GM03348 (cell line): ENCODE results near the gene DENND4A.

Experiments used
- DNase-seq: peaks from one replicate; pipeline ENCODE4 v3.0.0; 2012; ENCODE audit warnings: low spot score

The DENND4A gene

DNA sequence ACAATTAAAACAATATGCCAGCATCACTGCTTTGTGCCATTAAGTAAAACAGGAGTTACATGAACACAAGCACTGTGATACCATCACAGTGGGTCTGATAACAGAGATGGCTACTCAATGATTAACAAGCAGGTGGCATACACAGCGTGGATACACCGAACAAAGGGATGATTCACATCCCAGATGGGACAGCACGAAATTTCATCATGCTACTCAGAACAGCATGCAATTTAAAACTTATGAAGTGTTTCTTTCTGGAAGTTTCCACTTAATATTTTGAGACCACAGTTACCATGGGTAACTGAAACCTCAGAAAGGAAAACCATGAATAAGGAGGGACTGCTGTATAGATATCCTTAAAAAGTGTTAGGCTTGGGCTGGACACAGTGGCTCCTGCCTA, 125.8 kb downstream of the DENND4A start:
- no peak for DNase-seq

DNA sequence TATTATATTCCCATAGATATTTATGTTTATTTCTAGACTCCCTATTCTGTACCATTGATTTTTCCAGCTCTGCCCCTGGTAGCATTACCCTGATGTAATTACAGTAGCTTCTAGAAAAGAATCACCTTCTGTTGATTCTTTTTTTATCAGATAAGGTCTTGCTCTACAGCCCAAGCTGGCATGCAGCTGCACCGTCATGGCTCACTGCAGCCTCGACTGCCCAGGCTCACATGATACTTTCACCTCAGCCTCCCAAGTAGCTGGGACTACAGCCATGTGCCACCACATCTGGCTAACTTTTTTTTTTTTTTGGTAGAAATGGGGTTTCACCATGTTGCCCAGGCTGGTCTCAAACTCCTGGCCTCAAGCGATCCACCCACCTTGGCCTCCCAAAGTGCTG, 128.6 kb downstream of the DENND4A start:
- DNase-seq: no peak

DNA sequence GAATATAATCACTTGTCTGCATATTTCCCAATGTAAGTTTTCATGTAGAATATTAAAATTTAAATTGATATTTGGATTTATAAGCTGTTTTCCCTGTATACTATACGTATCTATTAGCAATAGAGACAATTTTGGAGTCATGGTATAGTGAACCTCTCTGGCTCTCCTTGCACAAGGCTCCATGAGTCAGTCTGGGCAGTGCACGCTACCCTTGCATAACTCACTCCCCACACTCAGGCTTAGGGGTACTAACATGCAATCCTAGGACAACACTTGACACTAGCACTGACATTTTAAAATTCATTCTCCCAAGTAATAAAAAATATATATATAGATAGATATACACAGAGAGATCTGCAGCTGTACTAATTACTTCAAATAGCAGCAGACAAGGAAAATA, 131.2 kb downstream of the DENND4A start:
- DNase-seq: no peak

DNA sequence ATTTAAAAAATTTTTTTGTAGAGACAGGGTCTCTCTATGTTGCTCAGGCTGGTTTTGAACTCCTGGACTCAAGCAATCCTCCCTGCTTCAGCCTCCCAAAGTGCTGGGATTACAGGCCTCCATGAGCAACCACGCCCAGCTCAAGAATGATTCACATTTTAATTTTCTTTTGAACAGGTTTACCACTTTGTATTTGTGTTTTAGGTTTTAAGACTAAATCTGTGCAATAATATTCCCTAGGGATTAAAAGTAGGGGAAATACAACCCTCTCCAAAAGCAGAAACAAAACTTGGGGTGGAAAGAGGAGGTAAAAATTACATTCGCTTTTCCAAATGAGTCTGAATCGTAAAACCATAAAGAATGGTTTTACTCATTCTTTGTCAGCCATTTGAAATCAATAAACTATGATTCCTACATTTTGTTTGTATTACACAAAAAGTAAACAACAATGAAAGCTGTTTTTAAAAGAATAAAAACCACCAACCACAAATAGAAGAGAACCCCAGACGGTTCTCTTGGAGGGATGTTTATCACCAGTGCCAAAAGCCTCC, 132.5 kb downstream of the DENND4A start:
- DNase-seq: no peak

DNA sequence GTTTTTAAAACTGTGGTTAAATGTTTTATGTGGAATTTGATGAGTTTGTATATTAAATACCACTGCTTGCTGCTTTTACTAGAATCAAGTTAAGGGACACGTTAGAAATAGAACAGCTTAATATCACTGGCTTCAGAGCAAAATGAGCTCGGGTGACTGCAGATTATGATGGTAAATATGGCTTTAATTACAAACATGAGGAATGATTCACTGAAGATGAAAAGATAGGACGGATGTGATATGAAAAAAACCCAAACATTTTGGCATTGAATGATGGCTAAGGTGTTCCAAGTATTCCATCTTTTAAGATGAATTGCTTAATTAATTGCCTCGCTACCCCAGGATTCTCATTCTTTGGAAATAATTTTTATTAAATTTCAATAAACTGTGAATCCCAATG, 136.6 kb downstream of the DENND4A start:
- DNase-seq: no peak

DNA sequence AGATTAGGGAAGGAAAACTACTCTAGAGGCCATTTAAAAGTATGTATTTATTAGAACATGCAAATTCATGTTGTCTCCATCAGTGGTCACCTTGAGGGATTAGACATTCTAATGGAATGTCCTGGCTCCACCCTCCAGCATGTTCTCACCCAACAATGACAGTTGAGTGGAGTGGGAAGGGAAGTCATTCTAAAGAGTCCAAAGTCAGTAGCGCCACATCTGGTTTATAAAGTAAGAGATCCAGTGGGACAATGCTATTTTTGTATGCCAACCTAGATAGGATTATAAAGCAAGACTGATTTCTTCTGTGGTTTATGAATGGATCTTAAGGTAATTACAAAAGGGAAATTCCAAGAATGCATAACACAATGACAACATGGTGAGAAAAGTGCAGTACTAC, 137.1 kb downstream of the DENND4A start:
- DNase-seq: peak; percentile 60

DNA sequence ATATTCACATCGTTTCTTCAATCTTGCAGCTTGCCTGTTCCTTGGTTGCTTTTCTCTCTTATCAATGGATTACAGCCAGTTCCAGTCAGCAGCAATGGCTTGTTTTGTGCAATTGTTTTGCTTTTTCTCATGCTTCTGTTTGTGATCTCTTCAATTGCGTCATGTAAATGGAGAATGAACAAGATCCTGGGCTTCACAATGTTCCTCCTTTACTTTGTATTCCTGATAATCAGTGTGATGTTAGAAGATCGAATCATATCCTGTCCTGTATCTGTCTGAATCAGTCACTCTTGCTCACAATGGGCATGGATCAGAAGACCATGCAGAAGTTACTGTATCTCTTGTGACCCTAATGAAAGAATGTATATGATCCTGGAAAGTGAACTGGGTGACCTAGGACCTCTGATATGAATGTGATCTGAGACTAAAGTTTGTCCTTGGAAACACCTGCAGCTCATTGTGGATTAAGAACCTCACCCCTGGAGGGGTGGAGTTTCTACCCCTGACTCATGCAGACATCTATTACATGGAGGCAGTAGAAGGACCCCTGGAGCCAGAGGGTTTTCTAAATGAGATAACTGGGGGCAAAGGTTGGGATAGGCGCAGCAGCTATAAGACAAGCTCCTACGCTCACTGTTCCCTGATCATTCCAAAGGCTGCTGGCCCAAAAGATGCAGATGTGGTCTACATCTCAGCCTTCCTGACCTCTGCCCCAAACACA, 138.1 kb downstream of the DENND4A start:
- DNase-seq: no peak

DNA sequence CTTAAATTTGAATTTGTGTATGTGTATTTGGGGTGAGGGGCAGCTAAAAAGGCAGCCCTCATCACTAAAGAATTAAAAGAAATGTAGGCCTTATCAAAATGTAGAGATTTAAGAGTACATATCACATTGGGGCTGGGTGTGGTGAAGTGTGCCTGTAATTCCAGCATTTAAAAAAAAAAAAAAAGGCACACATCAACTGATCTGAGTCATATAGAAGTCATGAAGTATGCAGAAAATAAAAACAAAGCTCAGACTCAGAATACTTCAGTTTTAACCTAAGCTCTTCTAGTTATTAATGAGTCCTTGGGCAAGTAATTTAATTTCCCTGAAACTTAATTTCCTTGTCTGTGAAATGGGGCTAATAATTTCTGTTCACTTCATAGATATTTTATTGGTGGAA, 138.8 kb downstream of the DENND4A start:
- peak; percentile 48 for DNase-seq

DNA sequence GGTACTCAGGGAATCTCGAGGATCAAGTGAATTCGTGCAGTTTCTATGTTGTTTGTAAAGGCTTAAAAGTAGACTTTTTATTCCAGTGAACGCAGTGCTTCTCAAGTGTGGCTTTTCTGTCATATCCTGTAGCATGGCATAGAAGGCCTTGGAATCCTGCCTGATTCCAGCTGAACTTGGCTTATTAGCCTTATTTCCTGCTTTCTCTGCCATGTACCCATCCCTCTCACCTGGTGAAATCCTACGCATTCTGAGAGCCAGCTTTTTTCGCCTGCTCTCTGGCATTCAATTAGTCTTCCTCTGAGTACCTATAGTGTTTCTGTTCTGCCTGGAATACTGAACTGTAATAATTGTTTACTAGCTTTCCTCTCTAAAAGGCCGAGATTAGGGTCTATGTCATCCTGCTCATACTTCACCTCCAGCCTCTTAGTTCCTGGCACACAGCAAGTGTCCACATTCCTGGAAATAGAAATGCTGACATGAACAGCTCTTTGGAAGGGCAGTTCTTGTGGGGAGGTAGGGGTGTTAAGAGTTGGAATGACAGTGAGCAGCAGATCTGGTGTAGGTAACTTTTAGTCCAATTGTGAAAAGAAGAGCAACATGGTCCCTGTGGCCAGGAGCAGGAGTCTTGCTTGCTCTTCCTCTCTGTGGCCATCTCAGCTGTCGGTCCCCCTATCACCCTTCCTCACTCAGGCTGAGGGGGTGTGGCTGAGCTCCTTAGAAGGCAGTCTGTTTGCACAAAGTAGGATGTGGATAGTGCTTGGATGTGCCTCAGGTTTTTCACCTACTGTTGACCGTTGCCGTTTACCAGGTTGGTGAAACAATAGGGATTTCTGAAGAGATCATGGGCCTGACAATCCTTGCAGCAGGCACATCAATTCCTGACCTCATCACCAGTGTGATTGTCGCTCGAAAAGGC, 140.0 kb downstream of the DENND4A start:
- no peak for DNase-seq

DNA sequence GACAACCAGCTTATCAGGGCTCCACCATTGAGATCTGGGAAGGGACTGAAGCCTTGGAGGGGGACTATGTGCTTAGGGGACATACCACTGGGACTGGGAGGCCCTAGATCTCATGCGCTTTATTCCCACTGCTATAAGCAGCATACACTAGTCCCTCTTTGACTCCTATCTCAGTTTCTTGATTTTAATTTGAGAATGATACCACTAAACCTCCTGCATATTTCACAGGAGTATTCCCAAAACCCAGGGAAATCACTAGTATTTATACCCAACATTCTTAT, 141.1 kb downstream of the DENND4A start:
- no peak for DNase-seq

DNA sequence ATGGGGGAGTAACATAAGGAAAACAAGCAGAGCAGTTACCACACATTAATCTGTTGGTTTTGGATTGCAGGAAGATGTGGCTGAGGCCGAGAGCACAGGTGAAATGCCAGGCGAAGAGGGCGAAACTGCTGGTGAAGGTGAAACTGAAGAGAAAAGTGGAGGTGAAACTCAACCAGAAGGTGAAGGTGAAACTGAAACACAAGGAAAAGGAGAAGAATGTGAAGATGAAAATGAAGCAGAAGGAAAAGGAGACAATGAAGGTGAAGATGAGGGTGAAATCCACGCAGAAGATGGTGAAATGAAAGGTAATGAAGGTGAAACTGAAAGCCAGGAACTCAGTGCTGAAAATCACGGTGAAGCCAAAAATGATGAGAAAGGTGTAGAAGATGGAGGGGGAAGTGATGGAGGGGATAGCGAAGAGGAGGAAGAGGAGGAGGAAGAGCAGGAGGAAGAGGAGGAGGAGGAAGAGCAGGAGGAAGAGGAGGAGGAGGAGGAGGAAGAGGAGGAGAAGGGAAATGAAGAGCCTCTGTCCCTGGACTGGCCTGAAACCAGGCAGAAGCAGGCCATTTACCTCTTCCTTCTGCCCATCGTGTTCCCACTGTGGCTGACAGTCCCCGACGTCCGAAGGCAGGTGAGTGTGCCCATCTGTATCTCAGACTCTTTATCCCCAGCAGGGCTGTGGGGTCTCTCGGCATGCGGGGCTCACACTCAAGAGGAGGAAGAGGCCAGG, 141.6 kb downstream of the DENND4A start:
- DNase-seq: no peak

DNA sequence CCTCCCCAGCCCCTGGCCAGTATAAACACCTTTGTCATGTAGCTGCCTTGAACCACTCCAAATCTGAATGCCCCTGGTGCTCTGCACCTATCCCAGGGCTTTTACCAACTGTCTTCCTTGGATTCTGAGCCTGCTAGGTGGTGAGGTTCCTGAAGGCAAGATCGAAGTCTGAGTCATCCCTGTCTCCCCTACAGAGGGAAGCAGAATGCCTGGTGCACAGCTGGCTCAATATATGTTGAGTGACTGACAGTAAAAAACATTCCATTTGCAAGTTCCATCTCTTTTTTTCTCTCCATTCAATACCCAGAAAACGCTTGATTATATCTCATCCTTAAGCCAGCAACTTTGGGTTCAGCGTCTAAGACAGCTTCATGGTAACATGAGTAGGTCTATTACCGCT, 145.6 kb downstream of the DENND4A start:
- DNase-seq: no peak

DNA sequence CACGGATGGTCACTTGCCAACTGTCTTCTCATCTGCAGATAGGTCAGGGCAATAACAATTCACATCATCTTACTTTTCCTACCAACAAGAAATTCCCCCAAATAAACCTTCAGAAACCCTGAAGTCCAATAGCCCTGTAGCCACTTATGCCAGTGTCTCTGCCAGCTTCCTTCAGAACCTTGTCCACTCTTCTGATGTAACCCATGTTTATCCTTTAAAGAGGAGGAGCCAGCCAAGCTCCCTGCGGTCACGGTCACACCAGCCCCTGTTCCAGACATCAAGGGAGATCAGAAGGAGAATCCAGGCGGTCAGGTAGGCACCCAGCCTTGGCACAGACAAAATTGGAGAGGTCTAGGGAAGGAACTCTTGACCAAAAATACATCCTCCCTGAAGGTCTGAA, 146.7 kb downstream of the DENND4A start:
- DNase-seq: no peak

DNA sequence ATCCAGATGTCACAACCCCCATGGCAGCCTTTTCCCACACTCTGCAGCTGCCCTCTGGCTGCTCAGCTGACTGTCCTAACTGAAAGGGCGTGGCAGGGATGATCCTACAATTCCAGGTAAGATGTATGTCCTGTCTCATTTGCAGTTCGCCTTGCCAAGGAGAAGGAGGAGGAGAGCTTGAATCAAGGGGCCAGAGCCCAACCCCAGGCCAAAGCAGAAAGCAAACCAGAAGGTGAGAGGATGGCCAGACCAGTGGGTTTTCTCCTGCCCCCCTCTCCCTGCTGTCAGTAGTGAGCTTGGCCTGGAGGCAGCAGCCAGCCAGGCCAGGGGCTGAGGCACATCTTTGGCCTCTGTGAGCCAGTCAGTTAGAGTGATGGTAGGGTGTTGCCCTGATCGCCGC, 147.8 kb downstream of the DENND4A start:
- no peak for DNase-seq

DNA sequence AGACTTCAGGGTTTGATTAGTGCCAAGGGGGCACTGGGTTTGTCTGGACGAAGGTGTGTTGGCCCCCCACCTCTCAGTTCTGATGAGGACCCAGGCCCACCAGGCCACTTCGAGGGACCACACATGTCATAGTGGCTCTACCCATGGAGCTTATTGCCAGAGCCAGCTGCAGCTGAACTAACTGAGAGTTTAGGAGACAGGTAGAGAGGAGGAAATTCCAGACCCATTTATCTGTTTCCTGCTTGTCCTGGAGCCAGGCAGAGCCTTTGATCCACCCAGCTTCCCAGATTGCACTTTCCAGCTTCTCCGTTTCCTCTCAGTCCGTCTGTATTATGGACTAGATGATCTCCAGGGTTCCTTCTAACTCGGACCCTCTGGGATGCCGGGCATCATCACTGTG, 149.5 kb downstream of the DENND4A start:
- no peak for DNase-seq

DNA sequence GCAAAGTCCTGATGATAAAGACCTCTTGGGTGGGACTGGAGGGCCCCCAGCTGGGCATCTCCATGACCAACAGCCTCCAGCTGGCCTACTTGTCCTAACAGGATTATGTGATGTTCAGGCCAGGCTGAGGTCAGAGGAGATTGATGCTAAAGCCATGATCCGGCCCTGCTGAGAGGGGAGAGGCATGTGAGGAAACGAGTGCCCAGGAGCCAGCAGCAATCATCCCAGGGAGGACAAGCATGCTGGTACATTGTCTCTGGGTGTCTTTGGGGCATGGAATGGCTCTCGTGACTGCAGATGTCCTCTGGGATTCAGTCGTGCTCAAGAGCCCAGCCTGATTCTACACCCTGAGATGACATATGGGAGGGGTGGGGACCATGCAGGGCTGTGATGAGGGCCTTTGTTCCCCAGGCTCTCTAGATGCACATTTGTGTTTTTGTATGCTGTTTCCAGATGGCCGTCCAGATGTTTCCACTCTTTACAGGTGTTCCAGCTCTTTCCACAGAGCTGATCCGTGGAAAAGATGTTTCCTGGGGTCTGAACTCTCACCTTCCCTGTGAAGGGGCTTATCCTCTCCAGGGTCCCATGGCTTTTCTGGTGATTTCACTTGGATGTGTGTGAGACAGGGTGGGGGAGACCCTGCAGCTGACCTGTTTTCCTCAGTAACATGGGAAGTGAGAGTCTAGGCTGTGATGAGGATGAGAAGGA, 150.2 kb downstream of the DENND4A start:
- DNase-seq: no peak

DNA sequence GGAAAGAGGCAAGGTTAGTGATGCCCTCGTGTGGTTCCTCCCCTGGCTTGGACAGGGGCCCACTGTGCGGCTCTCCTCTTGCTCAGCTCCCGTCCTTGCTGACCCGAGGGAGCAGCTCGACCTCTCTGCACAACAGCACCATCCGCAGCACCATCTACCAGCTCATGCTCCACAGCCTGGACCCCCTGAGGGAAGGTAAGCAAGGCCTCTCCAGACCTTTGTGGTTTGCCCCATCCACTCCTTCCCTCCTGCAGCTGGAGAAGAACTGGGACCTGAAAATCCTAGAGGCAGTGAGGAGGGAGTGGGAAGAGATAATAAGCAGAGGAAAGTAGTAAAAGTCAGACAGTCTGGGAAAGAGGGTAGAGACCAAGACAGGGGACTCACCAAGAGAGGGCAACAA, 152.6 kb downstream of the DENND4A start:
- no peak for DNase-seq

DNA sequence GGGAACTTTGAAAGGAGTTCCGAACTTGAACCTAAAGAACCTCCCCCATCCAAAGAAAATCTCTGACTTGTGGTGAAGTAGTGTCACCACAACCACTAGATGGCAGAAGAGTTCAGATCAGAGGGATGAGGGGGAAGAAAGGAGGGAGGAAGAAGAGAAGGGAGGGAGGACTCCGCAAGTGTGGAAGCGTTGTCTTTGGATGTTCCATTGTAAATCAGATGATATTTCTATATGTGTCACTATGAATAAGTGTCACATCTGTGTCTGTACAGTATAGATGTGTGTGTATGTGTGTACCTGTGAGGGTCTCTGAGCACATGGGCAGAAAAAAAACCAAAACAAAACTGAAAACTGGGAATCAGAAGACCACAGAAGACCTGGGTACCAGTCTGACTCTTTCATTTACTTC, 153.4 kb downstream of the DENND4A start:
- peak; percentile 89 for DNase-seq

DNA sequence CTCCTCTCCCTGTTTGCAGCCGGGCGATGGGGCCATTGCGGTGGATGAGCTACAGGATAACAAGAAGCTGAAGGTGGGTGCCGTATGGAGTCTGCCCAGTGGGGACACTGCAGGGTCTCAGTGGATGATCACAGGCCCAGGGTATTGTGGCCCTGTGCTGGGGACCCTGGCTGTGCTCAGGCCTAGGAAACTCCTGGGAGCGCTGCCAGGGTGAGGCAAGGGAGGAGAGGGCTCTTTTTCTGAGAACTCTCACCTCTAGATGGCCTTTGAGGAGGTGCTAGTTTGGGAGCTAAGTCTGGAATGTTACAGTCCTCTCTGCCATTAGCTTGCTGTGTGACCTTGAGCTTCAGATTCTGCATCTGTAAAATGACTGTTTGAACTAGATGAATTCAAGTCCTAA, 154.0 kb downstream of the DENND4A start:
- DNase-seq: no peak

DNA sequence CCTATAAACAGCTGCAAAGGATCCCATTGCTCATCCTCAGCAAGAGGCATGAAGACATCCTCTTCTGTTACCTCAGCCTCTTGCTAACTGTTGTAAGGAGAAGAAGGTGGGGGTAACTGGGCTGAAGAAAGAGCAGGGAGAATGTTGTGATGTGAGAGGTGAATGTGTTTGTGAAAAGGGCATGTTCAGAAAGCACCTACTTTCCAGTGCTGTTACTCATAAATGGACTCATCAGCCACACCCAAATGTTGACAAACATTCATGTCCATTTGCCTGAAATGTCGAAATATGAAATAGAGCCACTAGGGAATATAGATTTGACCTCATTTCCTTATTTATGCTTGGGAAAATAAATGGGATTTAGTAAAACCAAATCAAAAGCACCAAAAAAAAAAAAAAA, 157.7 kb downstream of the DENND4A start:
- no peak for DNase-seq

DNA sequence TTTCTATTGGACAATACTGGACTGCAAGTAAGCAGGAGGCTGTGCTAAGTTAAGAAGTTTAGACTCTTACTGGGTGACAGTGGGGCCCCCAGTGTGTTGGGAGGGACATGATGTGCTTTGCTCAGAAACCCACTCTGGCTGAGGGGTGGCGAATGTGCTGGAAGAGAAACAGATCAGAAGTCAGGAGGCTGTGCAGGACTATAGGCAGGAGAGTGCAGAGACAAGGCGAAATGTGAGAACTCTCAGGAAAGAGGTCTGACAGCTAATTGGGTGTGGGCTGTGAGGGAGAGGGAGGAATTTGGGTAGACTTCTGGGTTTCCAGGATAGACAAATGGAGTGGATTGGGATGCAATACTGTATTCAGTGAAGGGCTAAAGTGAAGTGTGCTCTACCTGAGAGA, 158.3 kb downstream of the DENND4A start:
- no peak for DNase-seq

DNA sequence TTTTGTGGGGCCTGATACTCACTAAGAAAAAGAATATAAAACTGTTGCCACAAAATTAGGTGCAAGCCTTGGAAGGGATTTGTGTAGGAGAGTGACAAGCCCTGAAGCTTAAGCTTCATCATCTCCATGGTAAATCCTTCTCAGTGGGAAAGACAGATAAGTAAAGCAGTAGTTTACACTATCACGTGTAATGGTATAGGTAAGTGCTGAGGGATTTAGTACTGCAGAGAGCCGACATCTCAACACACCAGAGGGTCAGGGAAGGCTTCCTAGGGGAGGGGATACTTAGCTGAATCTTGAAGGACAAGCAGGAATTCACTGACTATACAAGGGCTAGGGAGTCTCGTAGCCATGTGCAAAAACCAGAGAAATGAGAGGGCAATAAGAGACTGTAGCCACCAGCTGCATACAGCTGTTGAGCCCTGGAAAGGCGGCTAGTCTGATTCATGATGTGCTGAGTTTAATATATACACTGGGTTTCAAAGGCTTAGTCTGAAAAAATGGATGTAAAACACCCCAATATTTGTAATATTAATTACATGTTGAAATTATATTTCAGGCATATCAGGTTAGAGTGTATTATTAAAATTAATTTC, 159.2 kb downstream of the DENND4A start:
- no peak for DNase-seq
